Body of pancreas (tissue), 4 donors: ENCODE results near the gene RTL10.

Source experiments
- POLR2A ChIP-seq, 3 donors: fragments of 450-650 bp; IDR thresholded peaks; one replicate each; pipeline ENCODE4 v1.6.1; 2016; ENCODE audit warnings: antibody characterized with exemption in 3 of 3, mild to moderate bottlenecking in 2 of 3
- TF ChIP-seq, protein P1 (sequence below), 7 experiments: fragments of 450-650 bp in 4 of 7; fragments of 200-600 bp in 3 of 7; sonication (generic) in 3 of 7; IDR thresholded peaks; one replicate each; pipeline ENCODE4 v1.5.1; 2016 to 2019; ENCODE audit warnings: antibody characterized with exemption in 7 of 7

GRCh38 chr22:19887256-19887985 lies 32.7 kb upstream of the RTL10 start:
- TF ChIP-seq, protein P1, sequence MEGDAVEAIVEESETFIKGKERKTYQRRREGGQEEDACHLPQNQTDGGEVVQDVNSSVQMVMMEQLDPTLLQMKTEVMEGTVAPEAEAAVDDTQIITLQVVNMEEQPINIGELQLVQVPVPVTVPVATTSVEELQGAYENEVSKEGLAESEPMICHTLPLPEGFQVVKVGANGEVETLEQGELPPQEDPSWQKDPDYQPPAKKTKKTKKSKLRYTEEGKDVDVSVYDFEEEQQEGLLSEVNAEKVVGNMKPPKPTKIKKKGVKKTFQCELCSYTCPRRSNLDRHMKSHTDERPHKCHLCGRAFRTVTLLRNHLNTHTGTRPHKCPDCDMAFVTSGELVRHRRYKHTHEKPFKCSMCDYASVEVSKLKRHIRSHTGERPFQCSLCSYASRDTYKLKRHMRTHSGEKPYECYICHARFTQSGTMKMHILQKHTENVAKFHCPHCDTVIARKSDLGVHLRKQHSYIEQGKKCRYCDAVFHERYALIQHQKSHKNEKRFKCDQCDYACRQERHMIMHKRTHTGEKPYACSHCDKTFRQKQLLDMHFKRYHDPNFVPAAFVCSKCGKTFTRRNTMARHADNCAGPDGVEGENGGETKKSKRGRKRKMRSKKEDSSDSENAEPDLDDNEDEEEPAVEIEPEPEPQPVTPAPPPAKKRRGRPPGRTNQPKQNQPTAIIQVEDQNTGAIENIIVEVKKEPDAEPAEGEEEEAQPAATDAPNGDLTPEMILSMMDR (IDR thresholded peaks at IDR 0.05), result no peak
- no peak for TF ChIP-seq POLR2A (IDR thresholded peaks at IDR 0.05)
